Left ventricle myocardium inferior (tissue), 1 donor: ENCODE measurements around the gene CLN6. TPM values are rescaled to one million over a fixed set of nuclear protein-coding genes. Genes with fewer than 3 reads are reported as not detected.

ENCODE experiments used
- DNase-seq: peaks from one replicate; pipeline ENCODE4 v3.0.0-alpha.2; 2020
- H3K27ac ChIP-seq: fragments of 200-600 bp; replicated peaks from 2 replicates; pipeline ENCODE4 v1.8.0; 2021
- H3K27me3 ChIP-seq: fragments of 200-600 bp; 2 replicates; pipeline ENCODE4 v1.8.0; 2021; ENCODE audit warnings: low read depth
- H3K36me3 ChIP-seq: fragments of 200-600 bp; 2 replicates; pipeline ENCODE4 v1.8.0; 2021
- H3K4me1 ChIP-seq: fragments of 200-600 bp; 2 replicates; pipeline ENCODE4 v1.8.0; 2021
- H3K4me3 ChIP-seq: fragments of 200-600 bp; 2 replicates; pipeline ENCODE4 v1.8.0; 2021; ENCODE audit warnings: mild to moderate bottlenecking, moderate library complexity
- H3K9me3 ChIP-seq: fragments of 200-600 bp; replicated peaks from 2 replicates; pipeline ENCODE4 v1.8.0; 2021
- CTCF ChIP-seq: fragments of 200-600 bp; IDR thresholded peaks from 2 replicates; pipeline ENCODE4 v1.8.0; 2021; ENCODE audit warnings: antibody characterized with exemption, mild to moderate bottlenecking, borderline replicate concordance
- intact Hi-C: fragments of 100-400 bp; cut with micrococcal nuclease; formaldehyde crosslinking; loops from one replicate; pipeline ENCODE4 v1.11.0; 2022
- total RNA-seq: library from RNA; stranded (reverse); fragmentation: NEBNext Ultra II Directional; extraction: Animal tissue kit (Norgen Biotek cat#: 25700); gene quantifications from one replicate; pipeline ENCODE4 v1.2.1, GENCODE V29; 2021
- donor health status: DM: no; HTN: yes; CAD: no; lungs with severe emphysema.

CLN6 gene
- total RNA-seq, 1 donor from 2014 or later: 6.6 TPM

GRCh38 chr15:68277131-68277602, 47.6 kb upstream of the CLN6 start:
- Histone ChIP-seq H3K4me3 (peak overlapping the region; percentile 74), H3K4me1 (peaks cover 82% of the 10 kb centered on the region), H3K9me3 (no peaks in the 10 kb centered on the region), H3K36me3 (no peaks in the 10 kb centered on the region), H3K27ac (peak overlapping the region; percentile 99), H3K27me3 (no peaks in the 10 kb centered on the region)
- intact Hi-C loops: no loop called here
- no peak for TF ChIP-seq CTCF
- DNase-seq: no peak

- Histone ChIP-seq H3K36me3 (no peaks in the 10 kb centered on the region), H3K9me3 (no peaks in the 10 kb centered on the region), H3K27ac (peak overlapping the region; percentile 99), H3K4me3 (peak overlapping the region; percentile 74), H3K4me1 (peaks cover 82% of the 10 kb centered on the region), H3K27me3 (no peaks in the 10 kb centered on the region)
- no peak for DNase-seq
- intact Hi-C loops: no loop called here
- no peak for TF ChIP-seq CTCF
Observed at GRCh38 chr15:68276668-68277067, 47.1 kb upstream of the CLN6 start.

- no peaks in the 10 kb centered on the region for H3K27me3 ChIP-seq
- H3K4me3 ChIP-seq: no peak overlapping the region
- H3K27ac ChIP-seq: peak overlapping the region; percentile 99
- H3K9me3 ChIP-seq: no peaks in the 10 kb centered on the region
- H3K36me3 ChIP-seq: no peaks in the 10 kb centered on the region
- intact Hi-C loops: no loop called here
- H3K4me1 ChIP-seq: peaks cover 69% of the 10 kb centered on the region
- no peak for TF ChIP-seq CTCF
- DNase-seq: no peak
Observed at GRCh38 chr15:68275165-68275746, 45.7 kb upstream of the CLN6 start.

- H3K4me1 ChIP-seq: peaks cover 60% of the 10 kb centered on the region
- no peak for TF ChIP-seq CTCF
- H3K27me3 ChIP-seq: no peaks in the 10 kb centered on the region
- H3K9me3 ChIP-seq: no peaks in the 10 kb centered on the region
- intact Hi-C loops: no loop called here
- no peaks in the 10 kb centered on the region for H3K36me3 ChIP-seq
- H3K4me3 ChIP-seq: no peak overlapping the region
- peak overlapping the region; percentile 39 for H3K27ac ChIP-seq
- DNase-seq: no peak
Observed at GRCh38 chr15:68274201-68274848, 44.8 kb upstream of the CLN6 start.

- peak overlapping the region; percentile 50 for H3K27ac ChIP-seq
- no peak for DNase-seq
- H3K9me3 ChIP-seq: no peaks in the 10 kb centered on the region
- no peak overlapping the region for H3K4me3 ChIP-seq
- no peaks in the 10 kb centered on the region for H3K27me3 ChIP-seq
- intact Hi-C loops: no loop called here
- peaks cover 44% of the 10 kb centered on the region for H3K4me1 ChIP-seq
- H3K36me3 ChIP-seq: no peaks in the 10 kb centered on the region
- no peak for TF ChIP-seq CTCF
Observed at GRCh38 chr15:68272721-68273271, 43.3 kb upstream of the CLN6 start.
